T-helper 2 cell (primary cell): Measurements from ENCODE around the gene DNAJC16.
"Not testable (repeated sequence)": the region's sequence is repeated elsewhere in the genome, so short reads cannot be mapped to it uniquely, and the experiment has no call there.

Source experiments
- DNase-seq, 5 experiments: peaks; one replicate each; pipeline versions ENCODE4 v3.0.0 to v3.0.0-alpha.2; 2012 to 2022
- total RNA-seq, 2 donors: gene quantifications; one replicate each; lab custom pipeline; 2026; lab: John Stamatoyannopoulos, UW

DNAJC16 gene
- 17.8 to 36.5 reads per million in 2 donors for total RNA-seq

- DNase-seq, result peak; percentile 82 to 100 (median 93)
Observed at GRCh38 chr1:15526490-15527339, at the start of gene DNAJC16. Gene DNAJC16, plus strand, starts transcription at chr1:15526848. Its CDS starts 2,258 bp downstream, at chr1:15529106.

GRCh38 chr1:15476927-15477326 lies 49.7 kb upstream of the DNAJC16 start:
- DNase-seq, result no peak

- DNase-seq, result no peak
Observed at GRCh38 chr1:15477646-15478212, 48.9 kb upstream of the DNAJC16 start.

- no peak for DNase-seq
Observed at GRCh38 chr1:15479654-15480347, 46.8 kb upstream of the DNAJC16 start.

GRCh38 chr1:15482455-15482854 lies 44.2 kb upstream of the DNAJC16 start:
- DNase-seq, result not testable (repeated sequence)

GRCh38 chr1:15482983-15483543 lies 43.6 kb upstream of the DNAJC16 start:
- DNase-seq, result not testable (repeated sequence)

- DNase-seq, result no peak
Observed at GRCh38 chr1:15483971-15484370, 42.7 kb upstream of the DNAJC16 start.

- DNase-seq, result not testable (repeated sequence)
Observed at GRCh38 chr1:15484443-15484842, 42.2 kb upstream of the DNAJC16 start.

GRCh38 chr1:15485636-15486035 lies 41.0 kb upstream of the DNAJC16 start:
- no peak for DNase-seq

GRCh38 chr1:15486844-15487610 lies 39.6 kb upstream of the DNAJC16 start:
- DNase-seq, result not testable (repeated sequence)

- DNase-seq, result no peak
Observed at GRCh38 chr1:15488371-15488770, 38.3 kb upstream of the DNAJC16 start.

- no peak for DNase-seq
Observed at GRCh38 chr1:15489052-15489736, 37.5 kb upstream of the DNAJC16 start.

GRCh38 chr1:15491010-15491409 lies 35.6 kb upstream of the DNAJC16 start:
- peak in 1 of 5 experiments; percentile 92 for DNase-seq

GRCh38 chr1:15492596-15492995 lies 34.1 kb upstream of the DNAJC16 start:
- no peak for DNase-seq

GRCh38 chr1:15493869-15494390 lies 32.7 kb upstream of the DNAJC16 start:
- no peak for DNase-seq

GRCh38 chr1:15500184-15501178 lies 26.2 kb upstream of the DNAJC16 start:
- no peak for DNase-seq

- peak in 3 of 5 experiments; percentile 30 to 68 (median 35) for DNase-seq
Observed at GRCh38 chr1:15501208-15502032, 25.2 kb upstream of the DNAJC16 start.

- no peak for DNase-seq
Observed at GRCh38 chr1:15504436-15504835, 22.2 kb upstream of the DNAJC16 start.

GRCh38 chr1:15506831-15507230 lies 19.8 kb upstream of the DNAJC16 start:
- DNase-seq, result no peak
